HK-2 (cell line): ENCODE measurements around the gene OLIG1.

Source experiments
- DNase-seq: peaks from one replicate; pipeline ENCODE4 v3.0.0-alpha.2; 2018; ENCODE audit not compliant: unreplicated experiment

The OLIG1 gene

GRCh38 chr21:33069994-33070743 lies at the start of gene OLIG1:
OLIG1 (plus strand) TSS chr21:33070141; CDS start chr21:33070247, 106 bp downstream.
- no peak for DNase-seq

DNA sequence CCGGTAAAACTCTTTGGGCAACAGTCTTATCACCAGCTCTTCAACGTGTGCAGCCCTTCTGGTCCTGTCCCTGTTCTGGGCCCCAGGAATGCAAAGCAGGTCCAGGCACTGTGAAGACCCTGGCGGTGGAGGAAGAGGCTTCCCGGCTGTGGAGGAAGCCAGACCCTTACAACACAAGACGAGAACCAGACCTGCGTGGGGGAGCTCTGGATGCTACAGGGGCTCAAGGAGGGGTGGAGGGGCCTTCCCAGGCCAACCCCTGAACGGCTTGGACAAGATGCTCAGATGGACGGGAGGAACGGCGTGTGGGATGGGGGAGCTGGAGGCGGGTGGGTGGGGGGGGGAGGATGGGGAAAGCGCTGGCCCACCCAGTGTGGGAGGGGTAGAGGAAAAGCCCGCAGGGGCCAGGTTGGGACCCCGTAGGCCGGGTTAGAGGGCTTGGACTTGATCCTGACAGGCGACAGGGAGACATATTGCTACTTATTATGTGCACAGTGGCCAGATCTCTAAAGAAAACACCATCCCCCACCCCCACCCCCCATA lies 49.3 kb upstream of the OLIG1 start:
- no peak for DNase-seq

- no peak for DNase-seq
Observed at GRCh38 chr21:33021150-33021549, 48.8 kb upstream of the OLIG1 start.

- no peak for DNase-seq
Observed at GRCh38 chr21:33021667-33022066, 48.3 kb upstream of the OLIG1 start.

GRCh38 chr21:33022489-33022827 lies 47.5 kb upstream of the OLIG1 start:
- DNase-seq = no peak

DNA sequence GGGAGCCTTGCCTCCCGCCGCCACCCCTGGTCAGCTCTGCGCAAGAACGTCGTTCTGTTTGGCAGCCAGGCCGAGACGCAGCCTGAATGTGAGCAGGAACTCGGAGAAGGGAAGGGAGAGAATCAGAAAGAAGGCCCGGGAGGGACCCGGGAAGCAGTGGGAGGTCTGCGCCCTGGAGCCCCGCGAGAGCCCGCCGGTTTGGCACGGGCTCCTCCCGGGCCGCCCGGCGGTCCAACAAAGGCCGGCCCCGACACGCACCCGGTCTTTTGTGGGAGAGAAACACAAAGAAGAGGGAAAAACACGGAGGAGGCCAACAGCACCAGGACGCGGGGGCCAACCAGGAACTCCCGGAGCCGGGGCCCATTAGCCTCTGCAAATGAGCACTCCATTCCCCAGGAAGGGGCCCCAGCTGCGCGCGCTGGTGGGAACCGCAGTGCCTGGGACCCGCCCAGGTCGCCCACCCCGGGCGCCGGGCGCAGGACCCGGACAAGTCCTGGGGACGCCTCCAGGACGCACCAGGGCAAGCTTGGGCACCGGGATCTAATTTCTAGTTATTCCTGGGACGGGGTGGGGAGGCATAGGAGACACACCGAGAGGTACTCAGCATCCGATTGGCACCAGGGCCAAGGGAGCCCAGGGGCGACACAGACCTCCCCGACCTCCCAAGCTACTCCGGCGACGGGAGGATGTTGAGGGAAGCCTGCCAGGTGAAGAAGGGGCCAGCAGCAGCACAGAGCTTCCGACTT lies 46.9 kb upstream of the OLIG1 start:
- DNase-seq = no peak

GRCh38 chr21:33023574-33024200 lies 46.3 kb upstream of the OLIG1 start:
- no peak for DNase-seq

GRCh38 chr21:33024201-33025103 lies 45.5 kb upstream of the OLIG1 start:
- no peak for DNase-seq

DNA sequence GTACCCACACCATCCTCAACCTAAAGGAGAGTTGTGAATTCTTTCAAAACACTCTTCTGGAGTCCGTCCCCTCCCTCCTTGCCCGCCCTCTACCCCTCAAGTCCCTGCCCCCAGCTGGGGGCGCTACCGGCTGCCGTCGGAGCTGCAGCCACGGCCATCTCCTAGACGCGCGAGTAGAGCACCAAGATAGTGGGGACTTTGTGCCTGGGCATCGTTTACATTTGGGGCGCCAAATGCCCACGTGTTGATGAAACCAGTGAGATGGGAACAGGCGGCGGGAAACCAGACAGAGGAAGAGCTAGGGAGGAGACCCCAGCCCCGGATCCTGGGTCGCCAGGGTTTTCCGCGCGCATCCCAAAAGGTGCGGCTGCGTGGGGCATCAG lies 44.8 kb upstream of the OLIG1 start:
- no peak for DNase-seq

- no peak for DNase-seq
Observed at GRCh38 chr21:33025489-33026442, 44.2 kb upstream of the OLIG1 start, which contains the start of gene OLIG2. OLIG2 (plus strand) TSS chr21:33025935; CDS start chr21:33026863, 928 bp downstream.

DNA sequence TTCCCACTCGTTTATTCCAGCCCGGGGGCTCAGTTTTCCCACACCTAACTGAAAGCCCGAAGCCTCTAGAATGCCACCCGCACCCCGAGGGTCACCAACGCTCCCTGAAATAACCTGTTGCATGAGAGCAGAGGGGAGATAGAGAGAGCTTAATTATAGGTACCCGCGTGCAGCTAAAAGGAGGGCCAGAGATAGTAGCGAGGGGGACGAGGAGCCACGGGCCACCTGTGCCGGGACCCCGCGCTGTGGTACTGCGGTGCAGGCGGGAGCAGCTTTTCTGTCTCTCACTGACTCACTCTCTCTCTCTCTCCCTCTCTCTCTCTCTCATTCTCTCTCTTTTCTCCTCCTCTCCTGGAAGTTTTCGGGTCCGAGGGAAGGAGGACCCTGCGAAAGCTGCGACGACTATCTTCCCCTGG lies 43.5 kb upstream of the OLIG1 start:
- DNase-seq = no peak

GRCh38 chr21:33026878-33027400 lies 43.0 kb upstream of the OLIG1 start:
- no peak for DNase-seq

GRCh38 chr21:33027401-33028286 lies 42.3 kb upstream of the OLIG1 start:
- DNase-seq = no peak

DNA sequence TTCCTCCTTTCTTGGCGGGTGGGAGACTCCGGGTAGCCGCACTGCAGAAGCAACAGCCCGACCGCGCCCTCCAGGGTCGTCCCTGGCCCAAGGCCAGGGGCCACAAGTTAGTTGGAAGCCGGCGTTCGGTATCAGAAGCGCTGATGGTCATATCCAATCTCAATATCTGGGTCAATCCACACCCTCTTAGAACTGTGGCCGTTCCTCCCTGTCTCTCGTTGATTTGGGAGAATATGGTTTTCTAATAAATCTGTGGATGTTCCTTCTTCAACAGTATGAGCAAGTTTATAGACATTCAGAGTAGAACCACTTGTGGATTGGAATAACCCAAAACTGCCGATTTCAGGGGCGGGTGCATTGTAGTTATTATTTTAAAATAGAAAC lies 41.7 kb upstream of the OLIG1 start:
- no peak for DNase-seq

GRCh38 chr21:33028773-33029384 lies 41.1 kb upstream of the OLIG1 start:
- no peak for DNase-seq

DNA sequence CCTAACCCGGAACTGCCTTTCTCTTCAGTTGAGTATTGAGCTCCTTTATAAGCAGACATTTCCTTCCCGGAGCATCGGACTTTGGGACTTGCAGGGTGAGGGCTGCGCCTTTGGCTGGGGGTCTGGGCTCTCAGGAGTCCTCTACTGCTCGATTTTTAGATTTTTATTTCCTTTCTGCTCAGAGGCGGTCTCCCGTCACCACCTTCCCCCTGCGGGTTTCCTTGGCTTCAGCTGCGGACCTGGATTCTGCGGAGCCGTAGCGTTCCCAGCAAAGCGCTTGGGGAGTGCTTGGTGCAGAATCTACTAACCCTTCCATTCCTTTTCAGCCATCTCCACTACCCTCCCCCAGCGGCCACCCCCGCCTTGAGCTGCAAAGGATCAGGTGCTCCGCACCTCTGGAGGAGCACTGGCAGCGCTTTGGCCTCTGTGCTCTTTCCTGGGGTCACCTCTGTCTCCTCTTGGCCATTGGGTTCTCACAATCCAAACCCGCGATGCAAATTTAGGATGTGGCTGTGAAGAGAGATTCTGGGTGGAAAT lies 40.5 kb upstream of the OLIG1 start:
- no peak for DNase-seq

DNA sequence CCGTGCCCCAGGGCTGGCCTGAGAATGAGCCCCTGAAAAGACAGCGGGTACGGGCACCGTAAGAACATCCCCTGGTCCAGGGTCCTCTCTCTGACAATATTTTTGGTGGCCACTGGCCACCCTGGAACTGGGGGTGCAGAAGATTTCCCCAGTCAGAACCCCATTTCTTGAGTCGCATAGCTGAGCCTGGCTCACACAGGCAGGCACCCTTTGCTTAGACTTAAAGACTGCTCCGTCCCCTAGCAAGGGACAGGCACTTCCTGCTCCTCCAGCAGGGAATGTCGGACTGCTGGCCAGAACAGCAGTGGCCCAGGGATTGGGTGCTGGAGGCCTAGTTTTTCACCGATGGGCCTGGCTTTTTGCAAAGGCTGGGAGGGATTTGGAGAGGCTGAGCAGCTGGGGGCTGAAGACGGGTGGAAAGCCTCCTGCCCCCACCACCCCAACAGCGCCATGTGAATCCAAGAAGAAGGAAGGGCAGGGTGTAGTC lies 39.9 kb upstream of the OLIG1 start:
- no peak for DNase-seq

- no peak for DNase-seq
Observed at GRCh38 chr21:33030633-33031032, 39.3 kb upstream of the OLIG1 start.
